HEK293 (cell line): ENCODE results near the gene SNX7.

Experiments used
- CTCF ChIP-seq: fragments of 450-650 bp; formaldehyde crosslinking; IDR thresholded peaks from 2 replicates; pipeline ENCODE4 v1.5.1; 2016; ENCODE audit warnings: missing biosample characterization, missing genetic modification characterization
- ZBTB11 ChIP-seq: fragments of 450-650 bp; formaldehyde crosslinking; conservative IDR thresholded peaks from 2 replicates; pipeline ENCODE4 v1.5.1; 2016; ENCODE audit warnings: low read depth, missing biosample characterization, missing genetic modification characterization
- ZIC2 ChIP-seq: fragments of 450-650 bp; formaldehyde crosslinking; IDR thresholded peaks from 2 replicates; pipeline ENCODE4 v1.5.1; 2016; ENCODE audit warnings: missing biosample characterization, missing genetic modification characterization
- ZNF114 ChIP-seq: fragments of 450-650 bp; formaldehyde crosslinking; IDR thresholded peaks from 2 replicates; pipeline ENCODE4 v1.5.0; 2017; ENCODE audit warnings: missing biosample characterization, missing genetic modification characterization
- ZNF133 ChIP-seq: fragments of 450-650 bp; formaldehyde crosslinking; IDR thresholded peaks from 2 replicates; pipeline ENCODE4 v1.5.1; 2016; ENCODE audit warnings: missing biosample characterization, missing genetic modification characterization
- ZNF140 ChIP-seq: fragments of 450-650 bp; formaldehyde crosslinking; IDR thresholded peaks from 2 replicates; pipeline ENCODE4 v1.5.1; 2016; ENCODE audit warnings: missing biosample characterization, missing genetic modification characterization
- ZNF274 ChIP-seq, 2 experiments: fragments of 200-500 bp in 1 of 2; fragments of 450-650 bp in 1 of 2; sonication (Bioruptor generic) in 1 of 2; formaldehyde crosslinking in 1 of 2; IDR thresholded peaks; 2 replicates each; pipeline versions ENCODE4 v1.5.1 to v1.6.1; 2014 to 2016; ENCODE audit warnings: borderline replicate concordance in 1 of 2, inconsistent platforms in 1 of 2, low read length in 1 of 2, missing biosample characterization in 1 of 2, missing genetic modification characterization in 1 of 2
- ZNF423 ChIP-seq: fragments of 450-650 bp; formaldehyde crosslinking; IDR thresholded peaks from 2 replicates; pipeline ENCODE4 v1.5.1; 2016; ENCODE audit warnings: missing biosample characterization, missing genetic modification characterization
- ZNF561 ChIP-seq: fragments of 450-650 bp; IDR thresholded peaks from 2 replicates; pipeline ENCODE4 v1.5.1; 2018; ENCODE audit warnings: missing biosample characterization, missing genetic modification characterization, borderline replicate concordance

- TF ChIP-seq CTCF (tag by site-specific recombination) (no peak), ZNF114 (tag by site-specific recombination) (no peak), ZNF274 (IDR thresholded peaks at IDR 0.05; ENCODE audit: low read length) (no peak), ZNF274 (tag by site-specific recombination; IDR thresholded peaks at IDR 0.05; ENCODE audit: borderline replicate concordance) (no peak), ZNF133 (tag by site-specific recombination) (no peak), ZBTB11 (no peak), ZNF423 (no peak), ZIC2 (no peak), ZNF561 (tag by site-specific recombination) (no peak), ZNF140 (tag by site-specific recombination) (no peak)
These were observed 71.7 kb downstream of the SNX7 start for GRCh38 chr1:98732985-98733781.
